ENCODE results near the gene L3MBTL1. TPM values are rescaled to one million over a fixed set of nuclear protein-coding genes. Genes with fewer than 3 reads are reported as not detected.

Gene L3MBTL1
- total RNA-seq, 1 experiment from 2014 or later, result 8.4 TPM

DNA sequence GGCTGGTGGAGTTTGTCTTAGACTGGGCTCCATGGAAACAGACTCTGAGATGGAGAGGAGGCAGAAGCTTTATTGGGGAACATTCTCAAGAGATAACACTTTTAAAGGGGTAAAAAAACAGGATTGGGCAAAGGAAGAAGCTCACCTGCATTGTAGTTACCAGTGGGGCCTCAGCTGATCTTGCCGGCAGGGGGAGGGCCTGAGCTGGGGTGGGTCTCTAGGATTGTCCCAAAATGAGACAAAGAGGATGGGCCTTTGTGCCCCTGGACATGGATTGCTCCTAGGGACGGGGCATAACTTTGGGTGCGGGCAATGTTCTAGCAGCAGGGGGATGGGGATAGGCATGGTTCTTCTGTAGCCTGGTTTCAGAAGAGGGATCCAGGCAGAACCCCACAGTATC is 63.8 kb downstream of the L3MBTL1 start:
- Mint-ChIP-seq H3K36me3 (ENCODE audit: insufficient read depth, unreplicated experiment) (no peaks in the 10 kb centered on the region), H3K27me3 (ENCODE audit: insufficient read depth, unreplicated experiment) (no peaks in the 10 kb centered on the region), H3K4me1 (ENCODE audit: low read depth, unreplicated experiment) (no peaks in the 10 kb centered on the region), H3K9me3 (ENCODE audit: unreplicated experiment) (no peaks in the 10 kb centered on the region), H3K4me3 (ENCODE audit: unreplicated experiment) (no peak overlapping the region), H3K27ac (ENCODE audit: unreplicated experiment) (no peak overlapping the region)
- Histone ChIP-seq H3K27me3 (replicated peaks; ENCODE audit: control insufficient read depth, insufficient read depth, low read length) (no peaks in the 10 kb centered on the region), H3K9me3 (no peaks in the 10 kb centered on the region), H3K4me1 (no peaks in the 10 kb centered on the region), H3K36me3 (ENCODE audit: control insufficient read depth, insufficient read depth, low read length) (no peaks in the 10 kb centered on the region), H3K4me3 (ENCODE audit: low read depth, low read length) (no peak overlapping the region)
- TF ChIP-seq, protein P1, sequence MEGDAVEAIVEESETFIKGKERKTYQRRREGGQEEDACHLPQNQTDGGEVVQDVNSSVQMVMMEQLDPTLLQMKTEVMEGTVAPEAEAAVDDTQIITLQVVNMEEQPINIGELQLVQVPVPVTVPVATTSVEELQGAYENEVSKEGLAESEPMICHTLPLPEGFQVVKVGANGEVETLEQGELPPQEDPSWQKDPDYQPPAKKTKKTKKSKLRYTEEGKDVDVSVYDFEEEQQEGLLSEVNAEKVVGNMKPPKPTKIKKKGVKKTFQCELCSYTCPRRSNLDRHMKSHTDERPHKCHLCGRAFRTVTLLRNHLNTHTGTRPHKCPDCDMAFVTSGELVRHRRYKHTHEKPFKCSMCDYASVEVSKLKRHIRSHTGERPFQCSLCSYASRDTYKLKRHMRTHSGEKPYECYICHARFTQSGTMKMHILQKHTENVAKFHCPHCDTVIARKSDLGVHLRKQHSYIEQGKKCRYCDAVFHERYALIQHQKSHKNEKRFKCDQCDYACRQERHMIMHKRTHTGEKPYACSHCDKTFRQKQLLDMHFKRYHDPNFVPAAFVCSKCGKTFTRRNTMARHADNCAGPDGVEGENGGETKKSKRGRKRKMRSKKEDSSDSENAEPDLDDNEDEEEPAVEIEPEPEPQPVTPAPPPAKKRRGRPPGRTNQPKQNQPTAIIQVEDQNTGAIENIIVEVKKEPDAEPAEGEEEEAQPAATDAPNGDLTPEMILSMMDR (IDR thresholded peaks at IDR 0.05; ENCODE audit: insufficient read depth in 1 of 2, low read depth in 1 of 2, low read length in 1 of 2, severe bottlenecking in 1 of 2, unreplicated experiment in 1 of 2), result peak in 1 of 2 experiments; percentile 32
- POLR2A ChIA-PET, result interaction anchor here (1.1 kb wide), 1 partner anchor 13 kb away, joined by 4 read pairs; the partner anchor contains the start of gene SGK2
- CTCF ChIA-PET, result interaction anchor here (0.6 to 0.7 kb wide), 3 partner anchors 10 to 96 kb away, joined by 4 to 6 read pairs (median 5); partner anchors contain the start of genes IFT52 and MYBL2
- intact Hi-C loops (cut with micrococcal nuclease; ENCODE audit: unreplicated experiment), result no loop called here
- no peak for DNase-seq
- no TSS peak for BruUV-seq (replicated peaks)

DNA sequence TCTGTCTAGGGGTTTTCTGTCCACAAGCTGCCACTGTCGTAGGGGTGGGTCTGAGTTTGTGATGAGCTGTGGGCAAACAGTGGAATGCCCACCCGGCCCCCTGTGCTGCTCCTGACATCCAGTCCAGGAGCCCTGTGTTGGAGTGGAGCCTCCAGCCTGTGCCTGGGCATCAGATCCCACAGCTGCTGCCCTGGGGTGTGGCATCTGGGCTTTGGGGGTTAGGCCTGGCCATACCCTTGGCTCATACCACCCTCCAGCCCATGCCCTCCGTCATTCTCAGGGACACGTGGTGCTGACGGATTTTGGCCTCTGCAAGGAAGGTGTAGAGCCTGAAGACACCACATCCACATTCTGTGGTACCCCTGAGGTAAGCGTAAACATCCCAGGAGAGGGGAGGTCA is 64.3 kb downstream of the L3MBTL1 start:
- no peaks in the 10 kb centered on the region for H3K4me1 Mint-ChIP-seq (ENCODE audit: low read depth, unreplicated experiment)
- H3K36me3 ChIP-seq (ENCODE audit: control insufficient read depth, insufficient read depth, low read length), result no peaks in the 10 kb centered on the region
- no peak overlapping the region for H3K4me3 ChIP-seq (ENCODE audit: low read depth, low read length)
- DNase-seq, result no peak
- no peak overlapping the region for H3K4me3 Mint-ChIP-seq (ENCODE audit: unreplicated experiment)
- BruUV-seq (replicated peaks), result no TSS peak
- no peak overlapping the region for H3K27ac Mint-ChIP-seq (ENCODE audit: unreplicated experiment)
- ChIA-PET CTCF (interaction anchor here (0.6 to 0.7 kb wide), 2 partner anchors 10 to 96 kb away, joined by 4 to 6 read pairs; partner anchors contain the start of gene MYBL2), POLR2A (interaction anchor here (1.1 kb wide), 1 partner anchor 13 kb away, joined by 4 read pairs; the partner anchor contains the start of gene SGK2)
- intact Hi-C loops (cut with micrococcal nuclease; ENCODE audit: unreplicated experiment), result no loop called here
- H3K9me3 Mint-ChIP-seq (ENCODE audit: unreplicated experiment), result no peaks in the 10 kb centered on the region
- H3K4me1 ChIP-seq, result no peaks in the 10 kb centered on the region
- no peaks in the 10 kb centered on the region for H3K9me3 ChIP-seq
- H3K27me3 Mint-ChIP-seq (ENCODE audit: insufficient read depth, unreplicated experiment), result no peaks in the 10 kb centered on the region
- H3K36me3 Mint-ChIP-seq (ENCODE audit: insufficient read depth, unreplicated experiment), result no peaks in the 10 kb centered on the region
- TF ChIP-seq, protein P1 (IDR thresholded peaks at IDR 0.05; ENCODE audit: insufficient read depth in 1 of 2, low read depth in 1 of 2, low read length in 1 of 2, severe bottlenecking in 1 of 2, unreplicated experiment in 1 of 2), result no peak
- H3K27me3 ChIP-seq (replicated peaks; ENCODE audit: control insufficient read depth, insufficient read depth, low read length), result no peaks in the 10 kb centered on the region

DNA sequence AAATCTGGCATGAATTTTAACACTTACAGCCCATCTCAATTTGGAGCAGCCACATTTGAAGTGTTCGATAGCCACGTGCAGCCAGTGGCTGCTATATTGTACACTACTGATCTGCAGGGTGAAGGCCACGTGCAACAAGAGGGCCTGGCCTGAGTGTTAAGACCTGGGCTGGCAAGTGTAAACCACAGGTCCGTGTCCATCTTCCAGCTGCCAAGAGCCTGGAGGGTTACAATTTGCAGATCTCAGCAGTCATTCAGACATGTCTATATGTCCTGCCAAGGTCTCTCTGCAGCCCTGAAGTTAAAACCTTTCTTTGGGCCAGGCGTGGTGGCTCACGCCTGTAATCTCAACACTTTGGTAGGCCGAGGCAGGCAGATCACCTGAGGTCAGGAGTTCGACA is 65.4 kb downstream of the L3MBTL1 start:
- Histone ChIP-seq H3K36me3 (ENCODE audit: control insufficient read depth, insufficient read depth, low read length) (no peaks in the 10 kb centered on the region), H3K4me1 (no peaks in the 10 kb centered on the region), H3K9me3 (no peaks in the 10 kb centered on the region), H3K4me3 (ENCODE audit: low read depth, low read length) (no peak overlapping the region), H3K27me3 (replicated peaks; ENCODE audit: control insufficient read depth, insufficient read depth, low read length) (no peaks in the 10 kb centered on the region)
- no peaks in the 10 kb centered on the region for H3K36me3 Mint-ChIP-seq (ENCODE audit: insufficient read depth, unreplicated experiment)
- H3K27ac Mint-ChIP-seq (ENCODE audit: unreplicated experiment), result no peak overlapping the region
- intact Hi-C loops (cut with micrococcal nuclease; ENCODE audit: unreplicated experiment), result no loop called here
- H3K27me3 Mint-ChIP-seq (ENCODE audit: insufficient read depth, unreplicated experiment), result no peaks in the 10 kb centered on the region
- POLR2A ChIA-PET, result no interaction called here
- H3K4me1 Mint-ChIP-seq (ENCODE audit: low read depth, unreplicated experiment), result no peaks in the 10 kb centered on the region
- TF ChIP-seq, protein P1 (IDR thresholded peaks at IDR 0.05; ENCODE audit: insufficient read depth in 1 of 2, low read depth in 1 of 2, low read length in 1 of 2, severe bottlenecking in 1 of 2, unreplicated experiment in 1 of 2), result no peak
- no peak for DNase-seq
- CTCF ChIA-PET, result no interaction called here
- H3K4me3 Mint-ChIP-seq (ENCODE audit: unreplicated experiment), result no peak overlapping the region
- BruUV-seq (replicated peaks), result no TSS peak
- no peaks in the 10 kb centered on the region for H3K9me3 Mint-ChIP-seq (ENCODE audit: unreplicated experiment)

All from Caco-2 (cell line).